ENCODE measurements around the gene MAGOH. TPM values are rescaled to one million over a fixed set of nuclear protein-coding genes. Genes with fewer than 3 reads are reported as not detected.

Gene MAGOH
- total and polyA plus RNA-seq, 2 donors (not counting 1 experiment from before 2014, with no cell fraction given): 10.8 to 45.6 TPM

DNA sequence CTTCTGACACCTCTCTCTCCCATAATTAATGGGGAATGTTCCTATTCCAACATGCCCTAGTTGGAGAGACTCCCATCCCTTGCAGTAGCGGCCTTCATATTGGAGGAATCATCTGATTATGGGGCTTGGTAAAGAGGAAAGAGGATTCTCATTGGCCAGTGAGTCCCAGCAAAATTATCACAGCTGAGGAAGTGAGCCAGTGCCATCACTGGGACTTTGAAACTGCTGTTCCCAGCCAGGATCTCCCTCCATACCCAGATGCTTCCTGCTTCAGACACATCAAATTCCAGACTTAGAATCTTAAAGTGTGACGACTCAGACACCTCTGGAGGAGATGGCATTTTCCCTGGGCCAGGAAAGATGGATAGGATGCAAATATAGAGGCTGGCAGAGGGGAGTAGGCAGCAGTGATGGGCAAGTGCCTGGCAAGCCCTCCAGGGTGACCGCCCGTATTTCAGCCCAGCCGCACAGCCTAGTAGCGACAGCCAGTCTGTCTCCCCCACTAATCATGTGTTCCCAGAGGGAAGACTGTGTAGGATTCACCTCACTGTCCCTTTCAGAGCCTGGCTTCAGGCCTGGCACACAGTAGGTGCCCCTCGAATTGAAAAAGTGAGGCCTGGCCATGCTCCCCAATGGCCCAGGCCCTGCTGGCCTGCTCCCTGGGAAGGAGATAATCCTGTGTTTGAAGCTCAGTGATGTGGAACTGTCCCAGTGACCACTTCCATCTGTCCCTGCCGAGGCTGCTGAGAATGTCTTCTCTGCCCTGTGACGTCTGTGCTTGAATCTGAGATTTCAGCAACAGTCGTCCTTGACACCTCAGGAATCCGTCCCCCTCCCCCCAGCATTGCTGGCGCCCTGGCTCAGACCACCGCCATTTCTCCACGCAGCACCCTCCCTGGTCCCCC, 41.2 kb upstream of the MAGOH start:
- H3K4me3 ChIP-seq (ENCODE audit: control extremely low read depth in 1 of 5, extremely low read depth in 1 of 5, insufficient read depth in 1 of 5, low read depth in 2 of 5, low read length in 4 of 5): no peak overlapping the region
- Mint-ChIP-seq H3K27ac (no peak overlapping the region), H3K9me3 (ENCODE audit: insufficient read depth) (no peaks in the 10 kb centered on the region), H3K4me3 (no peak overlapping the region), H3K27me3 (no peaks in the 10 kb centered on the region), H3K4me1 (no peaks in the 10 kb centered on the region)
- intact Hi-C loops (cut with micrococcal nuclease): loop anchor here (5.0 kb wide), 1 partner anchor 473 kb away; no protein-coding TSS in a partner anchor
- ChIA-PET CTCF (interaction anchor here (0.6 to 6.6 kb wide), 19 partner anchors 9 to 487 kb away, joined by 3 to 350 read pairs (median 4); partner anchors contain the start of gene MAGOH), POLR2A (no interaction called here)
- H2AFZ ChIP-seq (ENCODE audit: insufficient read depth, low read depth, low read length, poor library complexity, severe bottlenecking): no peak overlapping the region
- H3K9me3 ChIP-seq (ENCODE audit: control extremely low read depth in 1 of 3, control insufficient read depth in 2 of 3, insufficient read depth in 1 of 3, low read length in 2 of 3): no peaks in the 10 kb centered on the region
- H3K4me2 ChIP-seq (replicated peaks; ENCODE audit: low read depth, low read length, poor library complexity, severe bottlenecking): no peak overlapping the region
- no peaks in the 10 kb centered on the region for H3K27me3 ChIP-seq (replicated peaks in 1 of 4; ENCODE audit: control extremely low read depth in 1 of 4, control insufficient read depth in 3 of 4, insufficient read depth in 4 of 4, low read length in 3 of 4)
- no peaks in the 10 kb centered on the region for H4K20me1 ChIP-seq (ENCODE audit: control insufficient read depth, insufficient read depth, low read length, poor library complexity, severe bottlenecking)
- ATAC-seq (ENCODE audit: low read depth): no peak
- TF ChIP-seq, protein P1, sequence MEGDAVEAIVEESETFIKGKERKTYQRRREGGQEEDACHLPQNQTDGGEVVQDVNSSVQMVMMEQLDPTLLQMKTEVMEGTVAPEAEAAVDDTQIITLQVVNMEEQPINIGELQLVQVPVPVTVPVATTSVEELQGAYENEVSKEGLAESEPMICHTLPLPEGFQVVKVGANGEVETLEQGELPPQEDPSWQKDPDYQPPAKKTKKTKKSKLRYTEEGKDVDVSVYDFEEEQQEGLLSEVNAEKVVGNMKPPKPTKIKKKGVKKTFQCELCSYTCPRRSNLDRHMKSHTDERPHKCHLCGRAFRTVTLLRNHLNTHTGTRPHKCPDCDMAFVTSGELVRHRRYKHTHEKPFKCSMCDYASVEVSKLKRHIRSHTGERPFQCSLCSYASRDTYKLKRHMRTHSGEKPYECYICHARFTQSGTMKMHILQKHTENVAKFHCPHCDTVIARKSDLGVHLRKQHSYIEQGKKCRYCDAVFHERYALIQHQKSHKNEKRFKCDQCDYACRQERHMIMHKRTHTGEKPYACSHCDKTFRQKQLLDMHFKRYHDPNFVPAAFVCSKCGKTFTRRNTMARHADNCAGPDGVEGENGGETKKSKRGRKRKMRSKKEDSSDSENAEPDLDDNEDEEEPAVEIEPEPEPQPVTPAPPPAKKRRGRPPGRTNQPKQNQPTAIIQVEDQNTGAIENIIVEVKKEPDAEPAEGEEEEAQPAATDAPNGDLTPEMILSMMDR (IDR thresholded peaks at IDR 0.05): no peak
- TF ChIP-seq EZH2 (IDR thresholded peaks at IDR 0.05; ENCODE audit: borderline replicate concordance, insufficient read depth, low read depth, low read length, poor library complexity, severe bottlenecking): no peak
- H3K36me3 ChIP-seq (replicated peaks in 1 of 2; ENCODE audit: control extremely low read depth in 1 of 2, control insufficient read depth in 1 of 2, extremely low read depth in 1 of 2, insufficient read depth in 2 of 2, low read length in 1 of 2): peaks cover 0 to 4% of the 10 kb centered on the region in 2 experiments
- H3K4me1 ChIP-seq (ENCODE audit: control insufficient read depth in 2 of 2, insufficient read depth in 2 of 2, low read length in 2 of 2): no peaks in the 10 kb centered on the region
- 88% methylated on average over 11 of the region's 14 CpGs for WGBS (ENCODE audit: insufficient coverage)
- no peak overlapping the region for H3K27ac ChIP-seq (ENCODE audit: low read length in 2 of 2)
- H3K79me2 ChIP-seq (ENCODE audit: control insufficient read depth, insufficient read depth, low read length): no peaks in the 10 kb centered on the region
- H3K9ac ChIP-seq (ENCODE audit: low read length): no peak overlapping the region
- no peak for DNase-seq

DNA sequence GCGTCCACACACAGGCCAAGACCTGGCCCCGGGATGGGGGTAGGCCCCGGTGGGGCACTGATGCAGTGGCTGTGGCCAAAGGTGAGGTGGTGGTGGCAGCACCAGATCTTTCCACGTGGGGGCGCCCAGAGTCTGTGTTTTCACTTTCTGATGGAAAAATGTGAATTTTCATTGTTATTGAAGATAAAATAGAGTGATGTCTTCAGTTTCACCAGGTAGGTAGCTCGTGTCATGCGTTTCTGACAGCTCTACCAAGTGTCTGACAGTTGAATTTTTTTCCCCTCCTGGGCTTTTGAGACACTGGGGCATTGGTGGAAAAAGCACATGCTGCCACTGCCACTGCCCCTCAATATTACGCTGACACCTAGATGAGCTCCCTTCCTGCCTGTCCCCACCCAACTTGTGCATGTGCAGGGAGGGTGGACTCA, 40.0 kb upstream of the MAGOH start:
- no peaks in the 10 kb centered on the region for H3K4me1 Mint-ChIP-seq
- POLR2A ChIA-PET: no interaction called here
- H3K27me3 Mint-ChIP-seq: no peaks in the 10 kb centered on the region
- Histone ChIP-seq H3K9ac (ENCODE audit: low read length) (no peak overlapping the region), H3K4me2 (replicated peaks; ENCODE audit: low read depth, low read length, poor library complexity, severe bottlenecking) (no peak overlapping the region), H3K27me3 (replicated peaks in 1 of 4; ENCODE audit: control extremely low read depth in 1 of 4, control insufficient read depth in 3 of 4, insufficient read depth in 4 of 4, low read length in 3 of 4) (no peaks in the 10 kb centered on the region), H3K9me3 (ENCODE audit: control extremely low read depth in 1 of 3, control insufficient read depth in 2 of 3, insufficient read depth in 1 of 3, low read length in 2 of 3) (no peaks in the 10 kb centered on the region), H2AFZ (ENCODE audit: insufficient read depth, low read depth, low read length, poor library complexity, severe bottlenecking) (no peak overlapping the region), H3K36me3 (replicated peaks in 1 of 2; ENCODE audit: control extremely low read depth in 1 of 2, control insufficient read depth in 1 of 2, extremely low read depth in 1 of 2, insufficient read depth in 2 of 2, low read length in 1 of 2) (peaks cover 0 to 4% of the 10 kb centered on the region in 2 experiments), H3K27ac (ENCODE audit: low read length in 2 of 2) (no peak overlapping the region), H3K79me2 (ENCODE audit: control insufficient read depth, insufficient read depth, low read length) (no peaks in the 10 kb centered on the region), H3K4me3 (ENCODE audit: control extremely low read depth in 1 of 5, extremely low read depth in 1 of 5, insufficient read depth in 1 of 5, low read depth in 2 of 5, low read length in 4 of 5) (no peak overlapping the region), H3K4me1 (ENCODE audit: control insufficient read depth in 2 of 2, insufficient read depth in 2 of 2, low read length in 2 of 2) (no peaks in the 10 kb centered on the region), H4K20me1 (ENCODE audit: control insufficient read depth, insufficient read depth, low read length, poor library complexity, severe bottlenecking) (no peaks in the 10 kb centered on the region)
- no peak overlapping the region for H3K27ac Mint-ChIP-seq
- 0% methylated on average over 4 of the region's 8 CpGs for WGBS (ENCODE audit: insufficient coverage)
- DNase-seq: peak; percentile 73
- CTCF ChIA-PET: interaction anchor here (0.6 to 6.6 kb wide), 39 partner anchors 8 to 681 kb away, joined by 3 to 350 read pairs (median 4); partner anchors contain the start of gene MAGOH
- TF ChIP-seq, protein P1 (IDR thresholded peaks at IDR 0.05): peak; percentile 96
- TF ChIP-seq EZH2 (IDR thresholded peaks at IDR 0.05; ENCODE audit: borderline replicate concordance, insufficient read depth, low read depth, low read length, poor library complexity, severe bottlenecking): no peak
- ATAC-seq (ENCODE audit: low read depth): peak; percentile 90
- intact Hi-C loops (cut with micrococcal nuclease): loop anchor here (1.0 to 5.0 kb wide), 2 partner anchors 48 to 474 kb away; no protein-coding TSS in a partner anchor
- H3K4me3 Mint-ChIP-seq: no peak overlapping the region
- no peaks in the 10 kb centered on the region for H3K9me3 Mint-ChIP-seq (ENCODE audit: insufficient read depth)
